HG02885 (cell line): ENCODE measurements around the gene LPCAT2.

ENCODE experiments used
- ATAC-seq: cut with Tn5 transposase; IDR thresholded peaks from one replicate; pipeline ENCODE4 v1.9.1; 2021; ENCODE audit warnings: mild to moderate bottlenecking; ENCODE audit not compliant: unreplicated experiment, poor library complexity

Gene LPCAT2

DNA sequence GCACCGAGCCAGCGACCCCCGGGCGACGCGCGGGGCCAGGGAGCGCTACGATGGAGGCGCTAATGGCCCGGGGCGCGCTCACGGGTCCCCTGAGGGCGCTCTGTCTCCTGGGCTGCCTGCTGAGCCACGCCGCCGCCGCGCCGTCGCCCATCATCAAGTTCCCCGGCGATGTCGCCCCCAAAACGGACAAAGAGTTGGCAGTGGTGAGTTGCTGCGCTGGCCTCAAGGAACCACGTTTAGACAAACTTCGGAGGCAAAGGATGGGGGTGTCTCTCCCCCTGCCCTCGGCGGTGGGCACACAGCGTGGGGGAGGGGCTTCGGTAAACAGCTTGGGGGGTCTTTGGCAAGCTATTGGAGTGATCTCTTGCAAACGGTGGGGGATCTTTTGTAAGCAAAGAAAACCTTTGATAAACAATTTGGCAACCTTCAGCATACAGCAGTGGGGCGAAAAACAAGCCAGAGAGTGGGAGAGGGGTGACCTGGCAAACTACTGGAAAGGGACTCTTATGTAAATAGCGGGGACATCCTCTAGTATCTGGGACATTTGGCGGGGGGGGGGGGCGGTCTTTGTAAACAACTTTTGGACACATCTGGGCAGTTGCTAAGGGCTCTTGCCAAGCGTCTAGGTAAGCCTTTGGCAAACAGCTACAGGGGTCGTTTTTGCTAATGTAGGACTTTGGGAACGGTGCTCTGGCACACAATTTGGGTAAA, 29.3 kb upstream of the LPCAT2 start:
- no peak for ATAC-seq

- no peak for ATAC-seq
Measured at GRCh38 chr16:55480228-55480655, 28.6 kb upstream of the LPCAT2 start.

DNA sequence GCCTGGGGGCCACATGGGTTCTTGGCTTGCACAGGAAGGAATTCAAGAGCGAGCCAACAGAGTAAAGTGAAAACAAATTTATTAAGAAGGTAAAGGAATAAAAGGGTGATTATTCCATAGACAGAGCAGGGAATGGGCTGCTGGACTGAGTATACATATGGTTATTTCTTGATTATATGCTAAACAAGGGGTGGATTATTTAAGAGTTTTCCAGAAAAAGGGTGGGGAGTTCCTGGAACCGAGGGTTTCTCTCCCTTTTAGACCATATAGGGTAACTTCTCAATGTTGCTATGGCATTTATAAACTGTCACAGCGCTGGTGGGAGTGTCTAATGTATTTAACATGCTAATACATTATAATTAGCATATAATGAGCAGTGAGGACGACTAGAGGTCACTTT, 27.8 kb upstream of the LPCAT2 start:
- ATAC-seq, result no peak

- no peak for ATAC-seq
Measured at GRCh38 chr16:55482056-55482455, 26.8 kb upstream of the LPCAT2 start.

- ATAC-seq, result no peak
Measured at GRCh38 chr16:55487048-55487803, 21.6 kb upstream of the LPCAT2 start.

DNA sequence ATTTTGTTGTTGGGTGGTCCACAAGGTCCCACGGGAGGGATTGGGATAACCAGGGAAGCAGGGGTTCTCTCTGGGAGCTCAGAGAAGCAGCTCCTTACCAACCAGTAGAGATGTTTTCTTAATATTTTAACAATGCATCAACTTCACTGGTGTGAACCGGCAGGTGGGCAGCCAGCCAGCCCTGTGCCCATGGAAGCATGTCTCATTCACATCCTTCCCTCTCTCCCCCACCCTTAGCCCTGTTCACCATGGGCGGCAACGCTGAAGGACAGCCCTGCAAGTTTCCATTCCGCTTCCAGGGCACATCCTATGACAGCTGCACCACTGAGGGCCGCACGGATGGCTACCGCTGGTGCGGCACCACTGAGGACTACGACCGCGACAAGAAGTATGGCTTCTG, 20.6 kb upstream of the LPCAT2 start:
- no peak for ATAC-seq

DNA sequence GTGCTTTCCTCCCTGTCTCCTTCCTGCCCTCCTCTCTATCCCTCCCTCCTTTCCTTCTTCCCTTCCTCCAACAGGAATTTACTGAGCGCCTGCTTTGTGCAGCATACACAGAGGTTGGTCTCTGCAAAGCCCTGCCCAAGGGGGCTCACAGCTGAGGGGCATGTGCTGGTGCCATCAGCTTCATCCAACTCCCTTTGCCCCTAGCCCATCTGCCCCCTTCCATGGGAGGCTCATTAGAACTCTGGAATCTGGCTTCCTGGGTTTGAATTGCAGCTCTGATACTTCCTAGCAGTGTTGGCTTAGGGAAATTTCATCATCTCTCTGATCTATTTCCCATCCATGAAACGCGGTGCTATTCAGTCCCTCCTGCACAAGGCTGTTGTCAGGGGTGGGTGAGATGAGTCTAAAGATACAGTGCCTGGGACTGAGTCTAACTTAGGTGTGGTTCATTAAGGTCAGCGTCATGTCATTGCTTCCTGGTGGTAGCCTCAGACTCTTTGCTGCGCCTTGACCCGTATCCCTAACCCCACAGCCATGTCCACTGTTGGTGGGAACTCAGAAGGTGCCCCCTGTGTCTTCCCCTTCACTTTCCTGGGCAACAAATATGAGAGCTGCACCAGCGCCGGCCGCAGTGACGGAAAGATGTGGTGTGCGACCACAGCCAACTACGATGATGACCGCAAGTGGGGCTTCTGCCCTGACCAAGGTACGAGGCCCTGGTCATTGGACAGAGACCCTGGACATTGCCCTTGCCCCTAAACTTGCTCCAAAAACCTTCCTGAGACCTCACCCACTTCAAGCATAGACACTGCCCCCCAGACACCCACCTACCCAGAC, 19.5 kb upstream of the LPCAT2 start:
- ATAC-seq, result no peak

- no peak for ATAC-seq
Measured at GRCh38 chr16:55489956-55490265, 19.0 kb upstream of the LPCAT2 start.

DNA sequence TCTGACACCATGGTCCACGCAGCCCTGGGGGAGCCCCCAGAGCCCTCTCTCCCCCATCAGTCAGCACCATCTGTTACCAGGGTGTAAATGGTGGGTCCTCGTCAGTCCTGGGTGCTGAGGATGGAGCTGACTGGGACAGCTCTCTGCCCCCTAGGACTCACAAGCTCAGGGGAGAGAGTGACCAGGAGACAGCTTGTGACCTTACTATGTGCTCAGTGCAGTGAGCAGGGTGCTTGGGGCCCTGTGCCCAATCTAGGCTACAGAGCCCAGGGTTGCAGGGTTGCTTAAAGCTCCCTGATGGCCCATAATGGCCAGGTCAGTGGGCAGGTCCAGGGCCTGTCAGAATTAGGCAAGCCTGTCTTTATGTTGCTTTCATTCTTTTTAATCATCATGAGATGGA, 18.6 kb upstream of the LPCAT2 start:
- no peak for ATAC-seq

GRCh38 chr16:55491691-55492090, 17.2 kb upstream of the LPCAT2 start:
- ATAC-seq, result no peak

DNA sequence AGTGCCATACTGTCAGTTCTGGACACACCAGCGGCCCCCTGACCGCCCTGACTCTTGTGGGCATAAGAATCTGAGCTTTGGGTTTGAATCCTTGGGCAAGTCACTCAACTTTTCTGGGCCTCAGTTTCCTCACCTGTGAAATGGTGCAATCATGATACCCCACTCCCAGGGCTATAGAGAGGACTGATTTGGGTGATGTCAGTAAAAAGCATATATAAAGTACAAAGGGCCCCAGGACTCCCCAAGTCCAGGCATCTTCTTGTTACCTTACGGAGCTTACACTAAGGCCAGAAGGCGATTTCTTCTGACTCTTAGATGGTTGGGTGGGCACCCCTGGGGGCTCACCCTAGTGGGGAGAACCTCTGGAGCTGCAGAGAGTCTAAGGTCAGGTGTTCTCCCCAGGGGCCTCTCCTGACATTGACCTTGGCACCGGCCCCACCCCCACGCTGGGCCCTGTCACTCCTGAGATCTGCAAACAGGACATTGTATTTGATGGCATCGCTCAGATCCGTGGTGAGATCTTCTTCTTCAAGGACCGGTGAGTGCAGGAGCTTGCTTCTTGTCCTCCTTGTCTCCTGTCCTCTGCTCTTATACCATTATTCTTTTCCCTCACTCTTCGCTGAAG, 16.0 kb upstream of the LPCAT2 start:
- no peak for ATAC-seq

- no peak for ATAC-seq
Measured at GRCh38 chr16:55494994-55495421, 13.9 kb upstream of the LPCAT2 start.

DNA sequence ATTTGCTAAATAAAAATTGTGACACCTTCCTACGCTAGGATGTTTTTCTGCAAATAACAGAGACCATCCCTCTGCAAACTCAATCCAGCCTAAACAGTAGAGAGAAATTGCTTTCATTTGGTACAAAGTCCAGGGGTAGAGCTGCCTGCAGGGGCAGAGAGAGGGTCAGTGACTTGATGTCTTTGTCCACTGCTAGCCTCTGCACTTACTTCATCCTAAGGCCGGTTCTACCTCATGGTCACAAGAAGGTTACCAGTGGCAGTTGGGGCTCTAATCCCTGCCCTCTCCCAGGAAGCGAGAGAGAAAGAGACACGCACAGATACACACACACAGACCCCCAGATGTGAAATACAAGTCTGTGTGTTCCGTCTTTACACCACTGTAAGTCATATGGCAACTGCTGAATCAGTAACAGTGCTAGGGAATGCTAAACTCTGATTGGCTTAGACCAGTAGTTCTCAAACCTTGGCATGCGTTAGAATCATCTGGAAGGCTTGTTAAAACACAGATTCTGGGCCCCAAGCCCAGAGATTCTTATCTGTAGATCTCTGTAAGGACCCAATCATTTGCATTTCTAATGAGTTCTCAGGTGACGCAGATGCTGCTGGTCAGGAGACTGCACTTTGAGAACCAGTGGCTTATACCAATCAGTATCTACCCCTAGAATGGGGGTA, 13.1 kb upstream of the LPCAT2 start:
- ATAC-seq, result no peak

DNA sequence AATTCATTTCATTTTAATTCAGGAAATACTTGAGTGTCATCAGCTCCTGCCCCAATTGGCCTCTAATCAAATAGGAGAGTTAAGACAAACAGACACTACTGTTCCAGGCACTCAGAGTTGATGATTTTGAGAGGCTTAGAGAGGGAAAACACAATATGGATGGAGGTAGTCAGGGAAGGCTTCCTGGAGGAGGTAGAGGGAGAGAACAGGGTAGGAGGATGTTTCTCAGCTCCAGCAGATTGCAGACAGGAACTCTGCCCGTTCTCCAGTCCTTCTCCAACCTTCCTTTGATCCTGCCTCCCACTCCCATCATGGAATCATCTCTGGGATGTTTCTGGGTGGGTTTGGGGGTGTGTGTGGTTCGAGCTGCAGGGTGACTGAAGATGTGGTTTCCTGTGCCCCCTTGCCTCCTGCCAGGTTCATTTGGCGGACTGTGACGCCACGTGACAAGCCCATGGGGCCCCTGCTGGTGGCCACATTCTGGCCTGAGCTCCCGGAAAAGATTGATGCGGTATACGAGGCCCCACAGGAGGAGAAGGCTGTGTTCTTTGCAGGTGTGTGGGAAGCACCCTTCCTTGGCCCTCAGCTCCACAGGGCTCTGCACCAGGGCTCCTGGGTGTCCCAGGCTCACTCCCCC, 12.2 kb upstream of the LPCAT2 start:
- no peak for ATAC-seq

- ATAC-seq, result no peak
Measured at GRCh38 chr16:55497558-55497957, 11.3 kb upstream of the LPCAT2 start.

DNA sequence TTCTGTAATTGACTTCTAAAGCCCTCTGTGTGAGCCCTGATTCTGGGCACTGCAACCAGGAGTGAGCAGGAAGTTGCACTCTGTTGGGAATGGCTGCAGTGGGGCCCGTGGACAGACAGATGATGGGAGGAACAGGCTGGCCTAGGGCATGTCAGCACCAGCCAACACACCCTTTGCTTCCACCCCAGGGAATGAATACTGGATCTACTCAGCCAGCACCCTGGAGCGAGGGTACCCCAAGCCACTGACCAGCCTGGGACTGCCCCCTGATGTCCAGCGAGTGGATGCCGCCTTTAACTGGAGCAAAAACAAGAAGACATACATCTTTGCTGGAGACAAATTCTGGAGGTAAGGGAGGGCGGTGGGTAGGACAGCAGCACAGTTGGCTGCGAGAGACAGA, 10.8 kb upstream of the LPCAT2 start:
- no peak for ATAC-seq

- ATAC-seq, result no peak
Measured at GRCh38 chr16:55499281-55499680, 9.6 kb upstream of the LPCAT2 start.

- no peak for ATAC-seq
Measured at GRCh38 chr16:55499951-55500529, 8.8 kb upstream of the LPCAT2 start.

- no peak for ATAC-seq
Measured at GRCh38 chr16:55500530-55501011, 8.3 kb upstream of the LPCAT2 start.
